GM21723 (cell line): ENCODE data around the gene STK11.
A peak's percentile ranks its signal among the peaks of the same experiment; 100 is the strongest.

ENCODE experiments used
- ATAC-seq: cut with Tn5 transposase; IDR thresholded peaks from one replicate; pipeline ENCODE4 v1.9.1; 2021; ENCODE audit warnings: mild to moderate bottlenecking, moderate library complexity; ENCODE audit not compliant: unreplicated experiment

STK11 gene

DNA sequence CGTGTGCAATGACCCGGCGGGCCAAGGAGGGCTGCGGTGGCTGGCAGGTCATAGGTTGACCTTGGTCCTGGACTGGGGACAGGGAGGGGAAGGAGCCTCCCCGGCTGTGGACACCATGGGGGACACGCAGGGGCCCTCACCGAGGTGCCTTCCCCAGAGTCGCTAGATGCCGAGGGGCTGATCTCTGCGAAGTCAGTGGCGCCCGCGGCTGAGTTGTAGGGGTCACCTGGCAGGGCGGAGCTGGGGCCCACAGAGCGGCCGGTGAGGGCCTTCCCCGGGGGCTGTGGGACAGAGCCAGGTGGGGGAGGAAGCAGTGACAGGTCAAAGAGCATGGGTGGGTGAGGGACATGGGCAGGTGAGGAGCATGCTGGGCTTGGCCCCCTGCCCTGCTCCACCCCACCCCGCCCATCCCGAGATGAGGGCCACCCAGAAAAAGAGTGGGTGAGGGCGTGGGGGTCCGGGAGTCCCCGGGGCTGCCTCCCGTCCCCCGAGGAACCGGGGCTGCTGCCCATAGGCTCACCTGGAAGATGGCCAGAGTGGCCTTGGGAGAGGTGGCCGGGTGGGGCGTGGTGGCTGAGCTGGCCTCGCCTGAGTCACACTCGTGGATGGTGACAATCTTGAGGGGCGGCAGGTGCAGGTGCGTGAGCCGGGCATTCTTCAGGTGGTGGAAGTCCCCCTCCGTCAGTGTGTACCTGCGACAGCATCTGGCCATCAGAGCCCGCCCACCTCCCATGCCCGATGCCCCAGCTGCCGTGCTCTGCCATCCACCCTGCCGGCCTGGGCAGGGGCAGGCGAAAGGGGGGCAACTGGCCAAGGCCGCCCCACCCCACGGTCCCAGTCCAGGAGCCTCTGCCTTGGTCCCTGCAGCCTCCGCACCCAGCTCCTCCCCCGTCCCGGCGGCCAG, 28.7 kb downstream of the STK11 start:
- ATAC-seq = no peak

DNA sequence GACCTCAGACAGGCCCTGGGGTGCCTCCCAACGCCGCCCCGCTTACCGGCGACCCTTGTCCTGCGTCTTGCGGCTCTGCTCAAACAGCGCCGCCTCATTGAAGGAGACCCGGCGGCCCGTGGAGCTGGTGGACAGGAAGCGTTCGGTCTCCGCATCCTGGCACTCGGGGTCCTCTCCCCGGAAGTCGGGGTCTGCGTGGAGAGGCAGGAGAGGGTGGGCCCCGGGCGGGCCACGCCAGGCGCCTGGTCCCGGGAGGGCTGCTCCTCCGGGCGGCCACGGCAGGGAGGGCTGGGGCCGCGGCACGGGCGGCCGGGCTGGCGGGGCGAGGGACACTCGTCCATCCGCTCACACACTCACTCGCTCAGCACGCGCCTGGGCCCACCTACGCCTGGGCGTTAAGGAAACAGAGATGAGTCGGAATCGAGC, 29.4 kb downstream of the STK11 start:
- ATAC-seq = no peak

GRCh38 chr19:1235625-1236538, 30.3 kb downstream of the STK11 start:
- no peak for ATAC-seq

- no peak for ATAC-seq
These were observed 31.0 kb downstream of the STK11 start for GRCh38 chr19:1236576-1236975.

DNA sequence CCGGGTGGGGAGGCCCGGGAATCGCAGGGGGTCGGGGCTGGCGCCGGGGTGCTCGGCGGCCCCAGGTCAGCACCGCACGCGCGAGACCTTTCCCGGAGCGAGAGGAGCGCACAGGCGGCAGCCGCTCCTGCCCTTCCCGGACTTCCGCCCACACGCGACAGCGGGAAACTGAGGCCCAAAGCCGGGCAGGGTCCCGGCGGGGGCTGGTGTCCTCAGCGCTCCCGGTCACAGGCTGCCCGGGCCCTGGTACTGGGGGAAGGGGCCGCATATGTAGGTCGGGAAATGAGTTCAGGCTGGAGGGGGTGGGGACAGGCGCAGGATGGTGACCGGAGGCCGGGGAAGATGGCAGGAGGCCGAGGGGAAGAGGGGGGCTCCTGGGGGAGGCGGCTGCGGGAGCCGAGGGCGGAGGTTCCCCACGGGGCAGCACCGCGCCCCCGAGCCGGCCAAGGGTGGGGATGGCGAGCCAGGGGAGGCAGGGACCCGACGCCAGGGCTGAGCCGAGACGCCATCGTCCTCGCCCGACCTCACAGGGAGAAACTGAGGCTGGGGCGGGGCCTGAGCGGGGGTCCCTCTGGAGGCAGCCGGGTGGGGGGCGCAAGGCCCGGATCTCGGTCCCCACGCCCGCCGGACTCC, 31.6 kb downstream of the STK11 start:
- no peak for ATAC-seq

GRCh38 chr19:1237754-1238368, 32.3 kb downstream of the STK11 start, which contains the start of gene CBARP:
CBARP (minus strand) TSS chr19:1238005; CDS start chr19:1236100, 1,905 bp downstream.
- ATAC-seq = no peak

GRCh38 chr19:1238369-1239303, 33.1 kb downstream of the STK11 start:
- ATAC-seq = no peak

GRCh38 chr19:1239420-1239795, 33.8 kb downstream of the STK11 start:
- no peak for ATAC-seq

DNA sequence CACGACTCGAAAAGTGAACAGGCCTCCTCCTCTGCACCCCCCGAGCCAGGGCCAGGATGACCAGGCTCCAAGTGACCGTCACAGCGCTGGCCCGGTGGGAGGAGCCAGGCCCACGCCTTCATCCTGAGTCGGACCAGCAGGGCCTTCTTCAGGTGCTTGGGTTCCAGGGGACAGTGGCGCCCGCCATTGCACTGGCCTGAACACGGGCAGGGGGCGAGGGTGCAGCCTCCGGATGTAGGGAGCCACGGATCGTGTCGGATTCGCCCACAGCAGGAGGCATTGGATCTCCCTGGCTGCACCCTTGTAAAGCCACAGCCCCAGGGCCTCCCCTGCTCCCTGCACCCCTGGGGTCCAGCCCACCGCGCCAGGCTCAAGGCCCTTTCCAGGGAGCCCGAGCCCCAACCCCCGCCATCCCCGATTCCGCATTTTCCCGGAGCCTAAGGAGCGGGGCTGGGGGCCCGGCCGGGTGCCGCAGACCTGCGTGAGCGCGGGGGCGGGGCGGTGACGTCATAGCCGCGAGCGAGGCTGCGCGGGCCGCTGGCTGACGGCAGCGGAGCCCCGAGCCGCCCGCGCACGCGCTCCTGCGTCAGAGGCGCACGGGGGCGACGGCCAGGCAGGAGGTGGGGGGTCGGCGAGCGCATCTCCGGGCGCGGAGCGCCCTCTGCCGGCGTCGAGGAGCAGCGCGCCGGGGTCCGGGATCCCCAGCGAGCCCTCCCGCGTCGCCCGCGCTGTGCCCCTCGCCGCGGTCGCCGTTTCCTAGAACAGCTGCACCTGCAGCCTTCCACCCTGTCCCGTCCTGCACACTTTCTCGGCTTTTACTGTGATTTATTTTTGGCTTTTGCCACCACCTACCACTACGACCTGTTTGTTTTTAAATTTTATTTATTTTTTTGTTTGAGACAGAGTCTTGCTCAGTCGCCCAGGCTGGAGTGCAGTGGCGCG, 34.5 kb downstream of the STK11 start:
- peak; percentile 25 for ATAC-seq

DNA sequence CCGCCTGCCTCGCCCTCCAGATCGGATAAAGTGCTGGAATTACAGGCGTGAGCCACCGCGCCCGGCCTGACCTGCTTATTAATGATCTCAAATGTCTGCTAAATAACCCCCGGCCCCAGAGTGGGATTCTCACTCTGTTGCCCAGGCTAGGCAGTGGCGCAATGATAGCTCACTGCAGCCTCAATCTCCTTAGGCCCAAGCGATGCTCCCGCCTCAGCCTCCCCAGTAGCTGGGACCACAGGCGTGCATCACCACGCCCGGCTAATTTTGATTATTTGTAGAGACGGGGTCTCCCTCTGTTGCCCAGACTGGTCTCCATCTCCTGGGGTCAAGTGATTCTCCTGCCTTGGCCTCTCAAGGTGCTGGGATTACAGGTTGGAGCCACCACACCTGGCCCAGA, 35.3 kb downstream of the STK11 start:
- ATAC-seq = no peak

- peak; percentile 45 for ATAC-seq
These were observed 36.0 kb downstream of the STK11 start, which contains the start of gene ATP5F1D for GRCh38 chr19:1241417-1242095. ATP5F1D (plus strand) TSS chr19:1241751; CDS start chr19:1241851, 100 bp downstream.

DNA sequence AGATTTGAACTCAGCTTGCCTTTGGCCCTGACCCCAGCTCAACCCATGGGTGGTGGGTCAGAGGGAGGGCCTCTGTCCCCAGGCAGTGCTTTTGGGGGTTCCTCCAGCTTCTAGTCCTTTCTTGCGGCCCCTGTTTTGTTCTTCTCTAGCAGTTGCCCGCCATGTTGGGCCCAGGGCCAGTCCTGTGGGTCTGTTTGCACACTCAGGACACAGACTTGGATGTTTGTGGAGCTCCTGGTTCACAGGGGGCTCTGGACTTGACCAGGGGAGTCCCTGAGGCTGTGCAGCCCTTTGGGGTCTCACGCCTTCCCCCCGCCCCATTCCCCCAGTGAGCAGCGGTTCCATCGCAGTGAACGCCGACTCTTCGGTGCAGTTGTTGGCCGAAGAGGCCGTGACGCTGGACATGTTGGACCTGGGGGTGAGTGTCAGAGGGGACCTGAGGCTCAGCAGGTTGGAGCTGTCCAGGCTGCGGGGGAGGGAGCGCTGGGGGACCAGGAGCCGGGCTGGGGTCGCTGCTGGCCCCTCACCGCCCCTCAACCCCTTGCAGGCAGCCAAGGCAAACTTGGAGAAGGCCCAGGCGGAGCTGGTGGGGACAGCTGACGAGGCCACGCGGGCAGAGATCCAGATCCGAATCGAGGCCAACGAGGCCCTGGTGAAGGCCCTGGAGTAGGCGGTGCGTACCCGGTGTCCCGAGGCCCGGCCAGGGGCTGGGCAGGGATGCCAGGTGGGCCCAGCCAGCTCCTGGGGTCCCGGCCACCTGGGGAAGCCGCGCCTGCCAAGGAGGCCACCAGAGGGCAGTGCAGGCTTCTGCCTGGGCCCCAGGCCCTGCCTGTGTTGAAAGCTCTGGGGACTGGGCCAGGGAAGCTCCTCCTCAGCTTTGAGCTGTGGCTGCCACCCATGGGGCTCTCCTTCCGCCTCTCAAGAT, 38.5 kb downstream of the STK11 start:
- no peak for ATAC-seq

DNA sequence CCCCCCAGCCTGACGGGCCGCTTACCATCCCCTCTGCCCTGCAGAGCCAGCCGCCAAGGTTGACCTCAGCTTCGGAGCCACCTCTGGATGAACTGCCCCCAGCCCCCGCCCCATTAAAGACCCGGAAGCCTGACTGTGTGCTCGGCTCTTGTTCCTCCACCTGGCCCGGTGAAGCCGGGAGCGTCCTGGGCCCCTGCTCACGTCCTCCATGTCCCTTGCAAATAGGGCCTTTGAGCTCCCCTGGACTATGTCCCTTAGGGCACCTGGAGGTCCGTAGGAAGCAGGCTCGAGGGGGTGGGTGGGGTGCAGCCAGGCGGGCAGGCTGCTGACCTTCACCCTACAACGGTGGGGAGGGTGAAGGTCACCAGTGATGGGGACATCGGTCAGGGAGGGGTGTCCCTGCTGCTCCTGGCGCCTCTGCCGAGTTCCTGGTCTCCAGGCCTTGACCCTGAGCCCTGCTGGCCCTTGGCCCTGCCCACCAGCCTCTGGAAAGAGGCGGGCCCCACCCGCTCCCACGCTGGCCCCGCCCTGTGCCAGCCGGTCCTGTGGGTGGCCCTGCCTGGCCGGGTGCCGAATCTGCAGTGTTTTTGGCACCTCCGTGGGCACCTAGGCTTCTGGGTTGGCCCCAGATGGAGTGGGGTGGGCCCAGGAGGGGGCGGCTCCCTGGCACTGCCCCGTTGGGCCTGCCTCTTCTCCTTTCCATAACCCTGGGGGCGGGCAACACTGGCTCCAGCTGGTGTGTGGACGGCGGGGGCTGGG, 39.3 kb downstream of the STK11 start:
- no peak for ATAC-seq

GRCh38 chr19:1245494-1246264, 40.1 kb downstream of the STK11 start:
- ATAC-seq = no peak
